ENCODE data around the gene BCAS3.

GRCh38 chr17:61149862-61150362, 472.3 kb downstream of the BCAS3 start:
- TF ChIP-seq CTCF (IDR thresholded peaks at IDR 0.05 in 8 of 11, conservative IDR thresholded peaks at IDR 0.05 in 3 of 11) (no peak), POLR2AphosphoS5 (IDR thresholded peaks at IDR 0.05) (no peak), POLR2A (IDR thresholded peaks at IDR 0.05) (no peak)

All from spleen (tissue), 7 donors.